GM21367 (cell line): ENCODE results near the gene SLC35E1.

Source experiments
- ATAC-seq: cut with Tn5 transposase; IDR thresholded peaks from one replicate; pipeline ENCODE4 v1.9.1; 2021; ENCODE audit not compliant: unreplicated experiment

Gene SLC35E1

GRCh38 chr19:16599655-16600346 is 27.6 kb upstream of the SLC35E1 start:
- no peak for ATAC-seq

GRCh38 chr19:16598848-16599247 is 26.6 kb upstream of the SLC35E1 start:
- ATAC-seq, result no peak

GRCh38 chr19:16596399-16596798 is 24.2 kb upstream of the SLC35E1 start:
- no peak for ATAC-seq

GRCh38 chr19:16595097-16595496 is 22.9 kb upstream of the SLC35E1 start:
- no peak for ATAC-seq

DNA sequence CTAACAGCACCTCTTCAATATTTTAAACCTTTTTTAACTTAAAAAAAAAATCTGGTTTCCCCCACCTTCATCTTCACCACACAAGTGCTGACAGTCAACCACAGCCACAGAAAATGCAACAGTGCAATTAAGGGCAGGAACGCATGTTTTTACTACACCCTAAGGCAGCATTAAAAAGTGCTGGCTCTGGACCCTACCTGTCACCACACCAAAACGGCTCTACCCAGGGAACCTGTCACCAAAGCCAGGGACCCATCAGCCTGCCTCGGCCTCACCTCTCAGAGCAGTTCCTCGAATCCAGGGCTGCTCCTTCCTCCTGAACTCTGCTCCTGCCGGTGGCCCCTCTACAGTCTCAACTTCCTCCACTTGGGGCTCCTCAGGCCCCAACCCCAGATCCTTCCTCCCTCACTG is 22.5 kb upstream of the SLC35E1 start:
- ATAC-seq, result no peak

DNA sequence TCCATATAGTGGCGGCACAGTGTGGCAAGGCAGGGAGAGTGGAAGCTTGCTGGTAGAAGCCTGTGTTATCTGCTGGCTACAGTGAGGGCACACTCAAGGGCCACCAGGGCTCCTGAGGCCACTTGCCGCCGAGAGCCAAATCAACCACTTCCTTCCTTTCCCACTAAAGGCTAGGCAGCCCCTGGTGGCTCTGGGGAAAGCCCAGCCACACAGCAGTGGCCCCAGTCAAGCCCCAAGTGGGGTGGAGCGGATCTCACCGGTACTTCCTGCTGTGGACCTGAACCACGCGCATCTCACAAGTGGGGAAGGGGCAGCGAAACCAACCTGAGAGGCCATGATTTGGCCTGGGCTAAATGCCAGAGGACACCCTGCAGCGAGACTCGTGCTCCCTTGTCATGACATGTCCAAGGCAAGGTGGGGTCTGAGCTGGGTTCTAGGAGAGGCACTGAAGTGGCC is 21.9 kb upstream of the SLC35E1 start:
- ATAC-seq, result no peak

- no peak for ATAC-seq
Observed at GRCh38 chr19:16593181-16593580, 21.0 kb upstream of the SLC35E1 start.

DNA sequence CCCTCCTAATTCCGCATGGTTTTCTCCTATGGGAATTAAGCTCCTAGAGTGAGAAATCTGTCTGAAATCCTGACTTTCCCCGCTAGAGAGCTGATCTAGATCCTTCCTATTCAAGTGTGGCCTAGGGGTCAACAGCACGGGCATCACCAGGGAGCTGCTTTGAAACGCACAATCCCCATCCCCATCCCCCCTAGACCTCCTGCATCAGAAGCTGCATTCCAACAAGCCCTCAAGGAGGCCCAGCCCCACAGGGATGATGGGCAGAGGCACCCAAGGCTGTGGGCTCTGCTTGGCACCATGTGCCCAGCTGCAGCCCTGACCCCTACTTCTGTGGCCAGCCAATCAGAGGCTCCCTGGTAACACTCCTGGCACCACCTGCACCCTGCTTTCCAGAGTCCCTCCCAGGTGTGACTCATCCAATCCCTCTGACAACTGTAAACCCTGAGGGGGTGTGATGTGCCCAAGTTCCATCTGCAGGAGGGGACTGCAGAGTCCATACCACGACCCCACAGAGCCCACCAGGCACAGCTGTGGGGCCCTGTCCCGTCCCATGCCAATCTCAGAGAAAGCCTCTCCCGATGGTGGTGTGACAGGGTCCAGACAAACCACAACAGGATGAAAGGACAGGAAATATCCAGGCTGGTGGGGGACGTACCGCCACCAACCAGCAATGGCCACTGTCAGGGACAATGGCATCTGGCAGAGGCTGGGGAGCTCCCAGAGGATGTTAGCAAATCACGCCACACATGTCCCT is 19.8 kb upstream of the SLC35E1 start:
- no peak for ATAC-seq

- ATAC-seq, result no peak
Observed at GRCh38 chr19:16590876-16591802, 18.9 kb upstream of the SLC35E1 start.

DNA sequence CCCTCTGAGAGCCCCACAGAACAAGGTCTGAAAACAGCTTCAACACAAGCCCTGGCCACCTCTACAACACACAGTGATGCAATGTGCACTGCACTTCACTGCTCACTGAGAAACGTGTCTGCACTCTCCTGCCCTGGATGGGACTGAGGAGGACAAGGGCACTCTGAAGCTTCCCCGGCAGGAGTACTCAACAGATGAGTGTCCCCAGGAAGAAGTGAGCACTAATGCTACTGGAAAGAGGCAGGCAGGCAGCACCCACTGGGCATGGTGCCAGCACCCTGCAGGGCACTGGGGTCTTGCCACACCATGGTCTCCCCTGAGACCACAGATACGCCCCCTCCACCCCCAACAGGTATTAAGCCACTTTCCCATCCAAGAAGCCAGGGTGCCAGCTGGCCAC is 17.7 kb upstream of the SLC35E1 start:
- ATAC-seq, result no peak

DNA sequence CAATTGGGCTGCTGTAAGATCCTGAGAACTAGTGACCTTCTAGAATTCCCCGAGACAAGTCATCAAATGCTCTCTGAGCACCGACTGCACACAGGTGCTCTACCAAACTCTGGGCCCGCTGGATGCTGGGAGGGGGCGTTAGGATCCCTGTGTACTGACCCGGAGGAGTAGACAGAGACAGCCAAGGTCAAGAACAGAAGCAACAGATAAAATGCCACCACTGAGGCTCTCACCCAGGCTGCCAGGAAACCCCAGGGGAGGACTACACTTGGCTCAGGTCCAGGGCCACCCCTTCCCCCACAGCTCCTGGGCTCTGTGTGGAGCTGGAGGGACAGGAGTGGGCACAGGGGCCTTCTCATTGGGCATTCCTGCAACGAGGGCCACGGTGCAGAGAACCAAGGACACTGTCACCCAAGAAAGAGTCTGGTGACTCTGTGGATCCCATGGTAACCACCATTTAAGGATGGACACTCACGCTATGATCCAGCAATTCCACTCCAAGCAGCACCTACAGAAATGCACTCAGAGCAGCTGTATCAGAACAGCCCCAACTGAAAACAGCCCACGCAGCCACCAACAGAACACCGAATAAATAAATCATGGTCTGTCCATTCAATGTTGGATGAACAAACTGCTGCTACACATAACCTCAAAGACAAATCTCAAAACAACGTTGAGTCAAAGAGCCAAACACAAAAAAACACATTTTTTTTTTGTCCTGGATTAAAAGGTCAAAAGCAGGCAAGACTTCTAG is 16.8 kb upstream of the SLC35E1 start:
- no peak for ATAC-seq

DNA sequence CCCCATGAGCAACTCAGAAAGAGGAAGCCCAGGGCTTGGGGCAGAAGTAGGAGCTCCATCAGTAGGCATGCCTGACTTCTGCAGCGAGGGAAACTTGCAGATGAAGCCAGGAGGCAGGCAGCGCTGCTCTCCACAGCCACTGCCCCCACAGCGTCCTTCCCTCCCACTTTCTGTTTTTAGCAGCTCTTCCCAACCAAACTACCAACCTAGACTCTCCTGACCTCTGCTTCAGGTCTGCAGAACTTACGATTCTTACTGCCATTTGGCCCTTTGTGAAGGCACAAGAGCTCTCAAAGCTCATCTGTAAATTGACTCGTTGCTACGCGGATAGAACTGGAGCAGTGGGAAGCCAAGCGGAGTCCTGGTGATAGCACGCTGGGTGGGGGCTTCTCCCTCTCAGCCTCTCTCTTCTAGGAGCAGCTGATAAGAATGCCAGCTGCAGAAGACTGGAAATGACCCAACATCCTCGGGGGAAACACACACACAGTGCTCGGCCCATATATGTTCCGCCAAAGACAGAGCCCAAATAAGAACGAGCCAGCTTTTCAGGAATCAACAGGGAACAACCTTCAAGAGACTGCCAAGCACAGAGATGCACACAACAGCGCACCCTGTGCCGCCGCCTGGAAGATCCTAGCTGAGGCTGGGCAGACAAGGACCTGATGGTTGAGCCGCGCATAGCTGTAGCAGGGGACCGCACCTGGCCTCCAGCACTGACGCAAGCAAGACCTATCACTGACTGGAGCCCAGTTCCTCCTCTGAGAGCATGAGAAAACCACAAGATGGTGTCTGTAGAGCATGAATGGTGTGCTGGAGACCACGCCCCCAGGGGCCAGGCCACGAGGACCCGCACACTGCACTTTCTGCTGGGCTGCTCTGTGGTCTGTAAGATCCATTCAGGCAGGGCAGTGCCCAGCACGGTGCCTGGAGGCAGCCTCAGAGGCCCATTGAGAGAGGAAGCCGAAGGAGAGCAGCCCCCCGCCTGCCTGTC is 15.9 kb upstream of the SLC35E1 start:
- ATAC-seq, result peak; percentile 32

DNA sequence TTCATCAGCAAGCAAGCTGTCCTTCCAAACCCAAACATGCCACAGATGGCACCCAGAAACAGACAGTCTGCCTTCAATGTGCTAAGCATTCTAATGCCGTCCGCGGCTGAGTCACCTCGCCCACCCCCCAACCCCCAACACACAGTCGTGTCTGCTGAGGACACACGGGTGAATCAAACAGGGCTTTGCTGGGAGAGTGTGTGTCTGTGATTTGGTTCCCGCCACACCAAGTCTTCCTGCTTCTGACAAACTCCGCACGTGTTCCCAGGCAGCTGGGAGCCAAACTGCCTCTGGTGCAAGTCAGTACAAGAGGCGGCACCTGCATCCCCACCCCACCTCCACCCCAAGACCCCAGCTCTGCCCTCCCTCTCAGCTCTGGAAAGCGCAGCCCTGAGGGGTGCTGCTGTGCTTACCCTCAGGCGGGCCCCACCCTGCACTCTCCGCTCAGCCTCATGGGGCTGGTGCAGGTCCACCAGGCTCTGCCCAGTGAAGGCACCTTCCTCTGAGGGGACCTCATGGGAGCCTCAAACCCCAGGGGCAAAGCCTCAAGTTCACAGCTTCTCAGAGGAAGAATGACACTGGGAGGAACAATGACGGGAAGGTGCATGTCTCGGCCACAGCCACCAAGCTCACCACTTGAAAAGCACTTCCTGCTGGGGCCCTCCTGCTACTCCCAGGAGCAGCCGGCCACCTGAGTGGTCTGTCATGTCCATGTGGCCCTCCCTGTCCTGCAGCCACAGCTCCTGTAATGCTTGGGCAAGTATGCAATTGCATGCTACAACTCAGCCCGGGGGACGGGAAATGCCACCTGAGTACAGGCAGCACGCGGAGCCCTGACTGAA is 15.0 kb upstream of the SLC35E1 start:
- no peak for ATAC-seq

GRCh38 chr19:16586477-16586871 is 14.3 kb upstream of the SLC35E1 start:
- no peak for ATAC-seq

DNA sequence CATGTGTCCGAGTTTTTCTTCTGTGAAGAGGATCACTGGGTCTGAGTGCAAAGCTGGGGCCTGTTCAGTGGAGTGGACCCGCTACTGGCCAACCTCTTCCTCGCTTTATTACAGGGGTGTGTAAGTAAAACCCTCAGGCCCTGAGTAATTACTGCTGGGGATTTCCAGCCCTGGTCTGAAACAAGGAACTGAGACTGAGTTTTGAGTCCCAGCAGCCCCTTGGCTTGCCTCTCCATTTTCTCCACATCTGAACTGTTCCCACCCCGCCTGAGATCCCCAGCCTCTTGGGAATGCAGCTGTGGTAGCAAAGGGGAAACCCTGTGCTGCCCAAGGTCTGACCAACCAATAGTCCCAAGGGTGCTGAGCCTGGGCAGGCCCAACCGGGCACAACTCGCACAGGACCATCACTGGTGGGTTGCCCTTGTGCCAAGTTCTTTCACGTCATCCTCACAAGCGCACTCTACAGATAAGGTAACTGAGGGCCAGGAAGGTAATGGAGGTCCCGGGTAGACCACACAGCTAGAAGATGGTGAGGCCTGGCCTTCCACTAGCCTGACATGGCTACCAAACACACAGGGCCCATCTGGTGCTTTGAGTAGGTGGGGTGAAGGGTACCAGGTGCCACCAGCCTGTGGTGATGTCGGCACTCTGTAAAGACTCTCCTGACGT is 13.7 kb upstream of the SLC35E1 start:
- ATAC-seq, result no peak

DNA sequence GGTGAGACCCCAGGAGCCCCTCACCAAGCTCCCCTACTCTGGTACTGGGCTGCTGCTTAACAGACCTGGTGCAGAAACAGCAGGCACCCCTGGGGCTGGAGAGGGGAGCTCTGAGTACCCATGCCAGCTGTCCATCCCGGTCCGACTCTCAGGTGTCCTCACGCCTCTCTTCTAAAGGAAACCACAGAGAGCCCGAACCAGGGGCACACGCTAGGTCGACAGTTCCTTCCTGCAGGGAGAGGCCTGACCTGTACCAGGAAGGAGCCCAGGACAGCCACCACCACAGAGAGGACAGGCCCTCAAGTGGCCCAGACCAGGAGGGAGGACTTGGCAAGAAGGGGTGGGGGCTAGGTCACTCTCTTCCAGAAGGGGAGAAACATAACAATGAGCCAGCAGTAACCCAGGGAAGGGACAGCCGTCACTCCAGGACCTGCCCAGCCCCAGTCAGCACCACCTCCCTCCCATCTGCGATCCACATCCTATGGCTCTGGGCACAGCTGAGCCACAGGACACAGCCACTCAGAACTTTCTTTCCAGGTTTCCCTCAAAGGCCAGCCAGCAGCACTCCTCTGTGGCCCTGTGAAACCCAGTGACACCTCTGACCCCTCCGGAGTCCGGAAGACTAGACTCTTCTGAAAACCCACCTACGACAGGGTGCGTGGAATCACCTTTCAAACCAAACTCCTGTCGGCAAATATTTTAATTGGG is 13.0 kb upstream of the SLC35E1 start:
- ATAC-seq, result no peak

DNA sequence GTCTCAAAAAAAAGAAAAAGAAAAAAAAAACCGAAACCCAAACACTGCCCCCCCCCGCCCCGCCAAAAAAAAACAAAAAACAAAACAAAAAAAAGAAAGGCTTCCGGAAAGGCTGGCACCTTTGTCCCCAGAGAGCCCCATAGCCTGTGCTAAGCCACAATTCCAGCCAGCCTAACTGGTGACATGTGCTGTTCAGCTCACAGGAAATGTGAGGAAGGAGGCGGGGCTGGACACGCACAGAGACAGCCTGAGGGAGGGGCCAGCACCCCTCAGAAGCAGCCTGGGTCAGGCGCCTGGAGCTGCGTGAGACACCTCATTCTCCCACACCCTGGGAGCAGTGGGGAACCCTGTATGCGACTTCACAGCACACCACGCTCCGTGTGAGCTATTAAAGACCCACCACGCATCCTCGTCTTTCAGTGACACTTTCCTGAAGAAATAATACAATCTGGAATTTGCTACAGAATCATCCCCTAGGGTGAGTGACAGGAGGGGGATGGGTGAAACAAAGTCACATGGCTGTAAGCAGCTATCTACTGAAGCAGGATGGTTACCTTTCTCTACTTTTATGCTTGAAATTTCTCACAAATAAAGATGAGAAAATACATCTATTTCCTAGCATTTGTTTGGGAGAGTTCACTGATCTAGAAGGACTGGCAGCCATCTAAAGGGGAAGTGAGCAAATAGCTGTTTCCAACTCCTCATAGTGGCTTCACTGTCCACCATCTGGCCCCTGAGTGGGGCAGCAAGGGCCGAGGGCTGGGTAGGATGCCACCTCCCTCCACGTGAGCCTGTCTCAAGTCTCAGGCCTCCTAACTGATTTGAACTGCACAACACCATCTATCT is 12.3 kb upstream of the SLC35E1 start:
- ATAC-seq, result peak; percentile 35
